EL (cell line): ENCODE results near the gene PAPOLG.

Experiments used
- DNase-seq: peaks from one replicate; pipeline ENCODE4 v3.0.0-alpha.2; 2016

The PAPOLG gene

DNA sequence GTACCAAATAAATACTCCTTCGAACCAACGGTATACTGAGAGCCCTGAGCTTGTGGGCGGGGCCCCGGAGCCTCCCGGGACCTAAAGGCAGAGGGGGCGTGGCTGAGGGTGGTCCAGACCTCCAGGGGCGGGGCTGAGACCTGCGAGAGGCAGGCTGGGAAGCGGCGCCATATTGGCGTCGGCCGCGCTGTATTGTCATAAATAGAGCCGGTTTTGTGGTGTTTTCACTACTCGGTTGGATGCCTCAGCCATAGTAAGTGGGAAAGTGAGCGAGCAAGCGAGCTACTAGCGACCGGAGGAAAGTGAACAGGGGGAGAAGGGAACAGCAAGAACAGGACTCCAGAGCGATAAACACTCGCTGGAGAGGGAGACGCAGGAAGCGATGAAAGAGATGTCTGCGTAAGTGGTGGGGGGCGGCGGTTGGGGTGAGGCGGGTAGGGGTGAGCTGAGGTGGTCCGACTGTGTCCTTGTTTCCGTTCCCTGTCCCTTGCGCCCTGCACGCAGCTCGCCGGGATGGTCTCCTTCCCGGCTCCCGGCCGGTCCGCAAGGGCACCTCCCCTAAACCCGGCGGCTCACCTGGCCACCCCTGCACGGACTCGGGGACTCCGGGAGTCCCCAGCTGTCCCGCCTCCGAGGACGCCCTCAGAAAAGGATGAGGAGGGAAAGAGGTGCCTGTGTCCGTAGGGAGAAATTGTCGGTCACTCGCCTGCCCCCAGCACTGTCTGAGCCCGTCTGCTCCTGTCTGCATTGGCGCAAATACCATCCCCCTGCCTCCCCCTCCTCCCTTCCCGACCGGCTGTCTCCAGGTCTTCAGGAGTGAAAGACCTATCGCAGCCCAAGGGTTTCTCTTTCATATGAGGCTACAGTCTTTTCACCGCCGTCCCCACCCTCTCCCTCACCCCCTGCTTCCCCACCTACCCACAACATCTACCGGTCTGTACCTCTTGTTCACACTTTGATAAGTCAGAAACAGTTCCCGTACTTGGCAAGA is at the start of gene PAPOLG:
TSS of gene PAPOLG (plus strand) at position 172 of the 991 bp plus-strand sequence. CDS start at position 383, 211 bp downstream.
- peak; percentile 94 for DNase-seq

DNA sequence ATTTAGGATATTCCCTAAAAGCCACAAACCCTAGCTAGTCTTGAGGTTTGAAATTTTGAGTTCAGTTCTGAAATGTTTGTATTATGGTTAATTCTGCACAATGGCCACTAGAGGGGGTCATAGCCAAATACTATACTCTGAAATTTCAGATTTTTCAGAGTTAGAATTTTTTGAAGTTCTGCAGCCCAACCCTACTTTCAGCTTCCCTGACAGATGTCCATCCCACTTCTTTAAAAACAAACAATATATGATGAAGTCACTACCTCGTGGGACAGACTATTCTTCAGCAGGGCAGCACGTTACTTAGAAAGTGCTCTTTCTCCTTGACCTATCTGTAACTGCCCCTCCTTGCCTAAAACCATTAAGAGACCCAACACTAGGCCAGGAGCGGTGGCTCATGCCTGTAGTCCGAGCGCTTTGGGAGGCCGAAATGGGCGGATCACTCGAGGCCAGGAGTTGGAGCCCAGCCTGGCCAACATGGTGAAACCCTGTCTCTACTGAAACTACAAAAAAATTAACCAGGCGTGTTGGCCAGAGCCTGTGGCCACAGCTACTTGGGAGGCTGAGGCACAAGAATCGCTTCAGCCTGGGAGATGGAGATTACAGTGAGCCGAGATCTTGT is 48.2 kb upstream of the PAPOLG start:
- peak; percentile 43 for DNase-seq

DNA sequence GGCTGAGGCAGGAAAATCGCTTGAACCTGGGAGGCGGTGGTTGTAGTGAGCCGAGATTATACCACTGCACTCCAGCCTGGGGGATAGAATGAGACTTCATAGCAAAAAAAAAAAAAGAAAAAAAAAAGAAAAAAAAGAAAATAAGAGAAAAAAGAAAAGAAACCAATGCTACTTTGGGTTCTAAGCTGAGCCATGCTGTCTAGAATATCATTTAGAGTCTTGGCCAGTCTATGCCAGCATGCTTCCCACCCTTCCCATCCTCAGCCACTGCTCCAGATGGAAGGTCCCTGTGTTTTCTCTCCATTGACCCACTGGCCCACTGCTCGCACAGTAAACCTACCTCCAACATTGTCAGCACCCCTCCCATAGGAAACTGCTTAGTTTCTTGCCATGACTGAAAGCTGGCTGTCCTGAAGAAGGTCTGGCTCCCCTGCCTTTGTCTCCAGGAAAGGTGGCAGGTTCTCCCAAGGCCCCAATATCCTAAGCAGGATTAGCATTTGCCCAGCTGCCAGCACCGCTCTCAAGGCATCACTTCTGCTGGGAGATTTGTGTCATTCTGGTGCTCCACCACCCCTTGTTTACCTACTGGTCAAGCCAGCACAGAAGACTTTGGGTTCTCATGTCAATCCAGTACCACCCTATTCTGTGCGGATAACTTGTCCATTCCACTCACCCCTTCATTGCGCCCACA is 47.3 kb upstream of the PAPOLG start:
- no peak for DNase-seq

DNA sequence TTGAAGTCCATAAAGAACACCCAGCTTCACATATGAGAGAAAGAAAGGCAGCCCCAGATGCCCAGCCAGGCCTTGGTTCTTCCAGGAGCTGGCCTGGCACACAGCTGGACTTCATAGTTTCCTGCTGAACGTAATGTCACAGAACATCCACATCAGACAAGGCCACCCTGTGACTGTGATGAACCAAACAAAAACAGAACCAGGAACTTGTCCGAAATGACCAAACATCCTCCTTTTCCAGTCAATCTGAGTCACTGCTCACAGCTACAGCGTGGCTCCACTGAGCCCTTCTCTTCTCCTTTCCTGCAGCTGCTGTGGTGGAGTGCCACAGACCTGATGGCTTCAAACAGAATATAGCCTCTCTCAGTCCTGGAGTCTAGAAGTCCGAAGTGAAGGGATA is 45.4 kb upstream of the PAPOLG start:
- DNase-seq, result peak; percentile 27

DNA sequence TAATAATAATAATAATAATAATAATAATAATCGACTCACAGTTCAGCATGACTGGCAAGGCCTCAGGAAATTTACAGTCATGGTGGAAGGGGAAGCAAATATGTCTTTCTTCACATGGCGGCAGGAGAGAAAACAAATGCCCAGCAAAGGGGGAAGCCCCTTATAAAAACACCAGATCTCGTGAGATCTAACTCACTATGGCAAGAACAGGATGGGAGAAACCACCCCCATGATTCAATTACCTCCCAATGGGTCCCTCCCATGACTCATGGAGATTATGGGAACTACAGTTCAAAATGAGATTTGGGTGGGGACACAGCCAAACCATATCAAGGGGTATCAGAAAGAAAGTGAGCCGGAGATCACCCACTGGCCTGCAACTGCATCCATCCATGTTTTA is 40.5 kb upstream of the PAPOLG start:
- no peak for DNase-seq

DNA sequence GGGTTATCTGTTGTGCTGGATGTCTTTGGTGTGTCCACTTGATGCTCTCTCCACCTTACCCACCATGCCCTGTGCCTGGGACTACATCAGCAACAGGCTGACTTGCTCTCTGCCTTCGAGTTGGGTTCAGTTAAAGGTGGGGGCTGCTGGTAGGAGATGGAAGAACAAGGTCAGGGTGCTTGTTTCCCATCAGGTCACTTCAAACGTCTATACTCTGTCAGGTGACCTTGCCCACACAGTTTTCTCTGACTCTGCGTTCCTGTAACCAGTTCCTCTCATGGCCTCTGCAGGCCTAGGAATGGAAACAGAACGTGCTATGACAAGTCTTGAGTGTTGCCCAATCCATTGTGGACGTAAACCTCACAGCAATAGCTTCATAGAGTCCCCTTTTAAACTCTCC is 38.4 kb upstream of the PAPOLG start:
- DNase-seq, result no peak

DNA sequence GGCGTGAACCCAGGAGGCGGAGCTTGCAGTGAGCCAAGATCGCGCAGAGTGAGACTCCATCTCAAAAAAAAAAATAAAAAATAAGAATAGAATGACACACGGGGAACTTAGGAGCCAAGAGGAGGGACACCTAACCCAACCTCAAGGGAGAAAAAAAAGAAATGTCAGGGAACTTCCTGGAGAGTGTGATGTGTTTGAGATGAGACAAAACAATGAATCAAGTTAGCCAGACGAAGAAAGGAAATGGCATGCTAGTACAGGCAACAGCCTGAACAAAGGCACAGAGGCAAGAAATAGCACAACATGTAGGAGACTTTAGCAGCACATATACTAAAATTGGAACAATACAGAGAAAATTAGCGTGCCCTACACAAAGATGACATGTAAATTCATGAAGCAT is 36.7 kb upstream of the PAPOLG start:
- DNase-seq, result no peak

DNA sequence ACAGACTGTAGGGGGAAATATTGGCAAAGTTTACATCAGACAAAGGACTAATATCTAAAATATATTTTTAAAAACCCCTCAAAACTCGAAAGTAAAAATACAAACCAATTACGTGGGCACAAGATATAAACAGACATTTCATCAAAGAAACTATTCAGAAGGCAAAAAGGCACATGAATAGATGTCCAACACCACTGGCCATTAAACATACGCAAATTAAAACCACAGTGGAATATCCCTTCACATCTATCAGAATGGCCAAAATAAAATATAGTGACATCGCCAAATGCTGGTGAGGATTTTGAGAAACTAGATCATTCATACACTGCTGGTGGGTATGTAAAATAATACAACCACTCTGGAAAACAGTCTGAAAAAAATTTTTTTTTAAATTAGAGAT is 30.6 kb upstream of the PAPOLG start:
- no peak for DNase-seq

DNA sequence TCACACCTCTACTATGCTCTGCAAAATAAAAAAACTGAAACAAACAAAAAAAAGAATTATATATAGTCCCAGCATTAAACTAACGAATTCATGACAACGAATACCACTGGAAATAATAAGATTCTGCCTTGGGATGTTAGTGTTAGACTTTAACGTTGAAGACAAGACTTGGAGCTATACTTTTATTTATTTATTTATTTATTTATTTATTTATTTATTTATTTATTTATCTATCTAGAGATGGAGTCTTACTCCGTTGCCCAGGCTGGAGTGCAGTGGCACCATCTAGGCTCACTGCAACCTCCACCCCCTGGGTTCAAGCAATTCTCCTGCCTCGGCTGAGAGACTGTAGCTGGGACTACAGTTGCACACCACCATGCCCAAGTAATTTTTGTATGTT is 27.2 kb upstream of the PAPOLG start:
- no peak for DNase-seq

DNA sequence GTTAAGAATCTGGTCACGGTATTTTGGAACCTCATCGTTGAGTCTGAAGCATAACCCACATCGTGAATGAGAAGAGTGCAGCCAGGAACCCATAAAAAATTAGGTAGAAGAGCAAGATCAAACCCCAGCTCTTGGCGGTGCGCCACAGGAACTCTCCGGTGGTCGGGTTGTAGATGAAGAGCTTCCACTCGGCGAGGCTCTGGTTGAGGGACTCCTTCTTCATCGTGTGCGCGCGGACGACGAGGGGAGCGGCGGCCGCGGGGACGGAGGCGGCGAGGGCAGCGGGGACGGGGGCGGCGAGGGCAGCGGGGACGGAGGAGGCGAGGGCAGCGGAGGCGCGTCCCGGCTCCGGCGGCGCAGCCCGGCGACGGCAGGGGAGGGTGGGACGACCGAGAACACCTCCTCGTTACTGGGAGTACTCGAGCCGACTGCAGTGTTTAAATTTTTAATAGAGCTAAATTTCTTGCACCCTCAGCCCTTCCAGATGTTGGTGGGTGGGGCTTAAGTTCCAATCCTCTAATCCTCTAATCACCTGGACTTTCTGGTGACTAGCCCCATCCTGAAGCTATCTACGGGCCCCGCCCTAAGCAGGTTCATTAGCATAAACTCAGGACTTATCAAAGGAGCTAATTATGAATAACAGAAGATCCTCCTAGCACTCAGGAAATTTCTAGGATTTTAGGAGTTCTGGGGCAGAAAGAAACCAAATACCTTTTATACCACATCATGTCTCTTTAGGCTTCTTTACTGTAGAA is 20.4 kb upstream of the PAPOLG start:
- DNase-seq, result peak; percentile 15

DNA sequence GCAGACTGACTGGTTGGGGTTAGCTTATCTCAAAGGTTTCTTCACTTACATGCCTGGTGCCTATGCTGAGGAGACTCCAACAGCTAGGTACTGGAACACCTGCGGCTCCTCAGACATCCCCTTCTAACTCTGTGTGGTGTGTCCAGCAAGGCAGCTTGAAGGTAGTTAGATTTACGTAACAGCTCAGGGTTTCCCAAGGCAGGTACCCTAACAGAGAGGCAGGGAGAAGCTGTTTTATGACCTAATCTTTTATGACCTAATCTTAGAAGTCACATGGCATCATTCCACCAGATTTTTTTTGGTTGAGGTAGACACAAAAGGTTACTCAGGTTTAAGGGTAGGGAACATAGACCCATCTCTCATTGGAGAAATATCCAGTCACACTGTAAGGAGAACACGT is 17.4 kb upstream of the PAPOLG start:
- no peak for DNase-seq

DNA sequence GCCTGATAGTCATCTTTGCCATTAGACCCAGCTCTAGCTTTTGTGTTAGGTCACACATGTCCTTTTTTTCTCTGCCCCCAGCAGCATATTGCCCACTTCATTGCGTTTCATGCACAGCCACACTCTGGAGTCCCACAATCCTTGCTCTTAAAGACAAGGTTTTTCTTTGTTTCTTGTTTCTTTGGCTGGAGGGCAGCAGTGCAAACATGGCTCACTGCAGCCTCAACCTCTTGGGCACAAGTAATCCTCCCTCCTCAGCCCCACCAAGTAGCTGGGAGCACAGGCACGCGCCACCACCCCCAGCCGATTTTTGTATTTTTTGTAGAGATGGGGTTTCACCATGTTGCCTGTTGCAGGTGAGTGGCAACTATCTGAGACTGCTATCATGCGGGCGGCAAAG is 16.9 kb upstream of the PAPOLG start:
- DNase-seq, result no peak

DNA sequence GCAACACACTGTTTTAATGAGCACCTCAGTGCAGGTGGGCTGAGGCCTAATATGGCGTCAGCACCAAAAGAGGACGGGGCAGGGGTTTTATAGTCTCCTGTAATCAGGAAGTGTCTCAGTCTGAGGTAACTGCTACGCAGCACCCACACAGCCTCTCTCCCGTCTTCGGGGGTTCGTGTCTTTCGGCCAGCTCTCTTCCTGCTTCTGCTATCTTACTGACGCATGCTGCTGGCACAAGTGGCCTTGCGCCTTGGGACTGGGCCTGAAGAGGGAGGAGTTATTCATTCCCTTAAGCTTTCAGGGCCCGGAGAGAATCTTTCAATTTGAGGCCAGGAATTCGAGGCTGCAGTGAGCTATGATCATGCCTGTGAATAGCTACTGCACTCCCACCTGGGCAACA is 14.5 kb upstream of the PAPOLG start:
- DNase-seq, result no peak

DNA sequence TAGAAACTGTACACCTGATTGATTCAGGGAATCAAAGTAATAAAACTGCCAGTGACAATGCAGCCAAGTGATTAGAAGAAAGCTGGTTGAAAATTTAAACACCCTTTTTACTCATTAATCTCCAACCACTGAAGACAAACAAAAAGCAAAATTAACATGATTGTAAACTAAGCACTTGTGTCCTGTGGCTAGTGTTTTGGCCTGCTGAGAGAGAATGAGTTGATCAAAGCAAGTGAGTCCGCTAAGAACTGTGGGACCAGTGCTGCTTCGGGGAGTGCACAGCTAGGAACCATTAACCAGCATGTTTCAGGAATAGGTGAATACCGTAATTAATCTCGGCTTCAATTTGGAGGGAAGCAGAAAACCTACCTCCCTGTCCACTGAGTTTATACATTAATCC is 13.6 kb upstream of the PAPOLG start:
- no peak for DNase-seq

DNA sequence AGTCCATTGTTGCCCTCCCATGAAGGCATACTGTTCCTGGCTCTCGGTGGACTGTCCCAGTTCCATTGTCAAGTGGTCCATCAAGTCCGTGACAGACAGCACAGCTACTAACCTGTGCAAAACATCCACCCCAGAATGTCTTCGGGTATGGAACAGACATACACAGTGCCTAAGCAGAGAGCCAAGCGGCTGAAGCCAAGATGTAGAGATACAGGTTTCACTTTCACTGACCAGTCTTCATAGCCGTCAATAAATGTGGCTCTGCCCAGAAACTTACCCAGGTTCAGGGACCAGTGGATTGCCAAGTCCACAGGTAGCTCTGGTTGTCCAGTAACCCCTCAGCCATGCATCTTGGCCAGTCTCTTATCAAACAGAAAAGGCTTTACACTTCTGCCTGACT is 10.7 kb upstream of the PAPOLG start:
- no peak for DNase-seq

DNA sequence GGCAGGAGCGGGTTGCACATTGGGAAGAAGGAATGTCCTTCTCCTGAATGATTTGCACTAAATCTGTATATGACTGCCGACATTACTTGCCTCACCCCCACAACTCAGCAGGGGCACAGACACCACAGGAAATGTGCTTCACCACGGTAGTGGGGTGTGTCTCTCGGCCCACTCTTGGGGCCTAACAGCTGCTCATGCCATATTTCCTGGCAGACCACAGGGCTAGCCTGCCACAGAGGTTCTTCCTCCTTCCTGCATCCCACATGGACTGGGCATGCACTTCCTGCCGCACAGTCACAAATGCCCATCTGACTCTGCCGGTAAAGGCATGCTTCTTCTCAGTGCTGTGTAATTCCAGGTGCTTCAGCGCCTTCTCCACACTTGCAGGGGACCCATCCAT is 10.3 kb upstream of the PAPOLG start:
- DNase-seq, result no peak

DNA sequence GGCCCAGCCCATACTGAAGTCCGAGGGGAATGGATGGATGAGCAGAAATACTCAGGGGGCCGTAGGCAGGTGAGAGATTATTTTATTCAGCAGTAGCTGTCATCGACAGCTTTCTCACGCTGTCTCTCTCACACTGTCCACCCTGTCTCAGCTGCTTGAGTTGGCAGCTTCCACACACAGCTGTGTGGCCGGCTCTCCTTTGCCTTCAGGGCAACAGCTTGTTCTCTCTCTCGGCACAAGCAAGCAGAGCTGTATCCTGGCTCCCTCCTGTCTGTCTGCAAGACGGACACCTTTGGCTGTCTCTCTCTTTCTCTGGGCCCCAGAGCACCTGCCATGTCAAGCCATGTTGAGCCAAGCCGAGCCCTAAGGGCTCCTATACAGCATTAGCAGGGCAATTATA is 9.8 kb upstream of the PAPOLG start:
- no peak for DNase-seq

DNA sequence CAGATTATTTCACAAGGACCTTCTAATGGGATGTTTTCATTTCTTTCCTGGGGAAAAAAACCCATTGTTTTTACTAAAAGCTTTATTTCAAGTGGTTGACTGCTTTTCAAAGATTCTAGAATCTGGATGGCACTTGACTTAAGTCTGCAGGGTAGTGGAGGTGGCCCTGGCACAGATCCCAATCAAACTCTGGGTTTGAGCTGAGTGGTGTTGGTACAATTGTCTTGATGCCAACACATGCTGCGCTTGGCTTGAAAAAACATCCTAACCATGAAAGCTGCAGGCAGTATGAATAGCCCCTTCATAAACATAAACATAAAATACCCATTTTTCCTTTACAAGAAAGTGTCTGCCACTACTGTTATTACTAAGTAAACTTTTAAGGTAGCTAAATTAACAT is 3.6 kb downstream of the PAPOLG start:
- DNase-seq, result no peak

DNA sequence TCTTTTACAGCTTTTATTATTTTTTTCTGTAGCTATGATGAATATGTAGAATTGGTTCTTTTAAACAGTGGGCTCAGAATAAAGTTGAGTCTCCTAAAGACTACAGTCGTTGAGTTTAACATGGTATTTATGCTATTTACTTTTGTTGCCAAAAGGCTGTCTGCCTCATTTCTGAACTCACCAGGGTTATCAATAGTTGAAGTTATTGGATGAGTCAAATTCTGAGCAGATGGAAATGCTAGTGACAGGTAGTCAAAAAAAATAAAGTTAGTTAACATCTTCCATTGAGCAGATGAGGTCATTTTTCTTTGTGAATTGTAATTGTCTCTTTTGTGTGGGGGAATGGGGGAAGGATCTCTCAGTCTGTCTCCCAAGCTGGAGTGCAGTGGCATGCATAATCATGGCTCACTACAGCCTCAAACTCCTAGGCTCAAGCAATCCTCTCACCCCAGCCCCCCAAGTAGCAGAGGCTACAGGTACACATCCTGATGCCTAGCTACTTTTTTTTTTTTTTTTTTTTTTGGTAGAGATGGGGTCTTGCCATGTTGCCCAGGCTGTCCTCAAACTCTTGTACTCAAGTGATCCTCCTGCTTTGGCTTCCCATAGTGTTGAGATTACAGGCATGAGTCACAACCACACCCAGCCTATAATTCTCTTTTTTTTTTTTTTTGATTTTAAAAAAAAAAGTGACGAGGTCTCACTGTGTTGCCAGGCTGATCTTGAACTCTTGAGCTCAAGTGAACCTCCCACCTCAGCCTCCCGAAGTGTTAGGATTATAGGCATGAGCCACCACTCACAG is 8.9 kb downstream of the PAPOLG start:
- DNase-seq, result no peak

DNA sequence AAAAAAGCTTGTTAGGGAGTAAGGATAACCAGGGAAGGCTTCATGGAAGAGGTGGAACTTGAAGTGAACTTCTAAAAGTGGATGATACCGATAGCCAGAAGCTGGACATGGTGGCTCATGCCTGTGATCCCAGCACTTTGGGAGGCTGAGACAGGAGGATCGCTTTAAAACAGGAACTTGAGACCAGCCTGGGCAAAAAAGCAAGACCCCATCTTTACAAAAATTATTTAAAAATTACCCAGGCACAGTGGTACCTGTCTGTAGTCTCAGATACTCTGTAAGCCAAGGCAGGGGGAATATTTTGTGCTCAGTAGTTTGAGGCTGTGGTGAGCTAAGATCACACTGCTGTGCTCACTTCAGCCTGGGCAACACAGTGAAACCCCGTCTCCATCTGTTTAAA is 10.2 kb downstream of the PAPOLG start:
- DNase-seq, result no peak

DNA sequence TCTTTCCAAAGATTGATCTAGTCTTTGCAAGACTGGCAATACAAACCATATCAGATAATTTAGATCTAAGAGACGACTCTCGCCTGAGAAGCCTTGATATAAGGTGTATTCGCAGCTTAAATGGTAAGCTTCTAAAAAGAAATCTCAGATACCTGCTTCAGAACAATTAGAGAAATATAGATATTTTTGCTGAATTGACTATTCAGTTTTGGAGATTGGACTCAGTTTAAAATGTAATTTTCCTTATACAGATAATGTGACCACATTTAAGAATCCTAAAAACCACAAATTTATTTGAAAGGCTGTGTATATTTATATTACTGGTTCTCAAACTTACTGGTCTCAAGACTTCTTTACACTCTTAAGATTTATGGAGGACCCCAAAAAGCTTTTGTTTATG is 15.4 kb downstream of the PAPOLG start:
- no peak for DNase-seq

DNA sequence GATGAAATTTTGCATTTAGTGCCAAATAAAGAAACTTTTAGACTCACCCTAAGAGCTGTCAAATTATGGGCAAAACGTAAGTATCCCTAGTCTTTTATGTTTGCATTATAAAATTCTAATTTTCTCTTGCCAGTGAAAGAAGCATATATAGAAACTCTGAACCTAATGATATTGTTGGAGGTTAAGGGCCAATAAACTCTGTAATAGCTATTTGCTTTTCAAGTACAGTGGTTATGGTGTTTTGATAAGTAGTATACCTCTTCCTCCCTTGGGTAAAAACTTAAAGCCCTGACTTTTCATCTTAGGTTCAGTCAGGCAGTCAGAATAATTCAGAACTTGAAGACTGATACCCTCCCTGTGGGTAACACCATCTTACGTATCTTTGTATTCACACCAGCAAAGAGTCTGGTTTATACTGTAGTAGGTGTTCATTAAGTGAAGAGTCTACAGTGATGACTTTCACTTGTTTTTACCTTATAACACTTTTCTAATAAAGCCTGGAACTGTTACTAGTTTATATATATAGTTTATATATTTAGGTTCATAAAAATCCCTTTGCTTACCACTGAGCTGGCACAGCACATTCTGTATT is 19.1 kb downstream of the PAPOLG start:
- no peak for DNase-seq
